KG1 (cell line): ENCODE data around the gene RTEL1.
A peak's percentile ranks its signal among the peaks of the same experiment; 100 is the strongest.
"Not testable (repeated sequence)": the region's sequence is repeated elsewhere in the genome, so short reads cannot be mapped to it uniquely, and the experiment has no call there.

ENCODE experiments used
- DNase-seq: peaks from one replicate; lab custom pipeline; 2025; lab: John Stamatoyannopoulos, UW

The RTEL1 gene

GRCh38 chr20:63652192-63652980 is 5.7 kb upstream of the RTEL1 start:
- DNase-seq: no peak

- peak; percentile 85 for DNase-seq
Observed at GRCh38 chr20:63653041-63653973, 4.8 kb upstream of the RTEL1 start, which contains the start of gene STMN3. Gene STMN3 (minus strand): TSS chr20:63653424. CDS start chr20:63653345, 79 bp downstream.

- DNase-seq: no peak
Observed at GRCh38 chr20:63653974-63654668, 4.0 kb upstream of the RTEL1 start.

GRCh38 chr20:63655249-63655648 is 2.9 kb upstream of the RTEL1 start:
- no peak for DNase-seq

GRCh38 chr20:63656451-63656850 is 1.7 kb upstream of the RTEL1 start:
- no peak for DNase-seq

GRCh38 chr20:63657260-63657936 is 714 bp upstream of the RTEL1 start:
- DNase-seq: no peak

- no peak for DNase-seq
Observed at GRCh38 chr20:63658749-63659187, 656 bp downstream of the RTEL1 start.

- DNase-seq: no peak
Observed at GRCh38 chr20:63659370-63659769, 1.3 kb downstream of the RTEL1 start.

- DNase-seq: not testable (repeated sequence)
Observed at GRCh38 chr20:63660174-63660573, 2.1 kb downstream of the RTEL1 start.

- DNase-seq: no peak
Observed at GRCh38 chr20:63660622-63661021, 2.5 kb downstream of the RTEL1 start.

- DNase-seq: no peak
Observed at GRCh38 chr20:63661108-63661507, 3.0 kb downstream of the RTEL1 start.

GRCh38 chr20:63661959-63662812 is 4.1 kb downstream of the RTEL1 start:
- no peak for DNase-seq

- DNase-seq: no peak
Observed at GRCh38 chr20:63662813-63663189, 4.7 kb downstream of the RTEL1 start.

- no peak for DNase-seq
Observed at GRCh38 chr20:63663332-63664066, 5.4 kb downstream of the RTEL1 start.

- no peak for DNase-seq
Observed at GRCh38 chr20:63664143-63664851, 6.2 kb downstream of the RTEL1 start.

GRCh38 chr20:63664861-63665594 is 6.9 kb downstream of the RTEL1 start:
- DNase-seq: no peak

GRCh38 chr20:63665708-63666107 is 7.6 kb downstream of the RTEL1 start:
- no peak for DNase-seq

GRCh38 chr20:63667858-63668257 is 9.7 kb downstream of the RTEL1 start:
- DNase-seq: no peak

GRCh38 chr20:63668351-63668750 is 10.2 kb downstream of the RTEL1 start:
- no peak for DNase-seq
